Astrocyte of the spinal cord (primary cell): ENCODE data around the gene CREM.
"Not testable (repeated sequence)": the region's sequence is repeated elsewhere in the genome, so short reads cannot be mapped to it uniquely, and the experiment has no call there.

ENCODE experiments used
- DNase-seq: peaks from one replicate; pipeline ENCODE4 v3.0.0; 2011; ENCODE audit warnings: low read depth, low spot score
- H3K4me3 ChIP-seq: 2 replicates; pipeline ENCODE4 v1.5.1; 2011; ENCODE audit warnings: low read depth, mild to moderate bottlenecking, low read length, moderate library complexity
- in situ Hi-C: cut with HindIII; loops from 2 replicates; pipeline ENCODE4 v1.10.0; 2017; ENCODE audit warnings: low sequenced_read_pairs
- TF ChIP-seq, protein P1 (sequence below): IDR thresholded peaks from 2 replicates; pipeline ENCODE4 v1.5.1; 2012; ENCODE audit warnings: low read depth, mild to moderate bottlenecking, low read length, inconsistent platforms

CREM gene

DNA sequence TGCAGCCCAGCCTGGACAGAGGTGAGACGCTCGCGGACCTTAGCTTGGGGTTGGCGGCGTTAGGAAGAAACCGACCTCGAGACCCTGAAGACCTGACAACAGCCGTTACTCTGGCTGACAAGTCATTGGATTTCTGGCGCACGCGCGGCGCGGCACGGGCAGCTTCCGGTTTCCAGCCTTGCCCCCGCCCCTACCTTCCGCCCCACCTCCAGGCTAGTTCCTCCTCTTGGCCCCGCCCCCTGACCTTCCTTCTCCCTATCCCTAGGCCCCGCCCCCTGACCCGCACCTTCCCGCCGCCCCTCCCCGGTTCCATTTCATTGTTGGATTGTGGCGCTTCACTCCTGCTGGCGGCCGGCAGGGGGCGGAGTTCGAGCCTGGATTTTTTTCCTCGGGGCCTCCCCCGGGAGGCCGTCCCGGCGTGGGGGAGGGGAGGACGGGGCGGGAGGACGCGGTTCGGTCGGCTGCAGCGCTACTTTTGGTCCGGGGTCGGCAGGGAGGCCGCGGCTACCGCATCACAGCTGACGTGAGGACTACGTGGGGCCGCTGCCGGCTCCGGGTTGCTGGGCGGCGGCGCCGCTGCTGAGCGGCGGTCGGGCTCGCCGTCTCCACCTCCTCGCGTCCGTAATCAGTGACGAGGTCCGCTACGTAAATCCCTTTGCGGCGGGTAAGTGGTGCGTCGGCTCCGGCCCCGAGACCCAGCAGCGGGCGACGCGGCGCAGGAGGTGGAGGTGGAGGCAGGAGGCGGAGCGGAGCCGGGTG, at the start of gene CREM:
Gene CREM (plus strand): TSS at position 317 of the 759 bp plus-strand sequence. CDS start 10,990 bp downstream, outside the sequence.
- in situ Hi-C loops: no loop called here
- TF ChIP-seq, protein P1, sequence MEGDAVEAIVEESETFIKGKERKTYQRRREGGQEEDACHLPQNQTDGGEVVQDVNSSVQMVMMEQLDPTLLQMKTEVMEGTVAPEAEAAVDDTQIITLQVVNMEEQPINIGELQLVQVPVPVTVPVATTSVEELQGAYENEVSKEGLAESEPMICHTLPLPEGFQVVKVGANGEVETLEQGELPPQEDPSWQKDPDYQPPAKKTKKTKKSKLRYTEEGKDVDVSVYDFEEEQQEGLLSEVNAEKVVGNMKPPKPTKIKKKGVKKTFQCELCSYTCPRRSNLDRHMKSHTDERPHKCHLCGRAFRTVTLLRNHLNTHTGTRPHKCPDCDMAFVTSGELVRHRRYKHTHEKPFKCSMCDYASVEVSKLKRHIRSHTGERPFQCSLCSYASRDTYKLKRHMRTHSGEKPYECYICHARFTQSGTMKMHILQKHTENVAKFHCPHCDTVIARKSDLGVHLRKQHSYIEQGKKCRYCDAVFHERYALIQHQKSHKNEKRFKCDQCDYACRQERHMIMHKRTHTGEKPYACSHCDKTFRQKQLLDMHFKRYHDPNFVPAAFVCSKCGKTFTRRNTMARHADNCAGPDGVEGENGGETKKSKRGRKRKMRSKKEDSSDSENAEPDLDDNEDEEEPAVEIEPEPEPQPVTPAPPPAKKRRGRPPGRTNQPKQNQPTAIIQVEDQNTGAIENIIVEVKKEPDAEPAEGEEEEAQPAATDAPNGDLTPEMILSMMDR: peak; percentile 81
- DNase-seq: peak; percentile 98
- peak within 1 kb of the TSS; percentile 95 for H3K4me3 ChIP-seq

DNA sequence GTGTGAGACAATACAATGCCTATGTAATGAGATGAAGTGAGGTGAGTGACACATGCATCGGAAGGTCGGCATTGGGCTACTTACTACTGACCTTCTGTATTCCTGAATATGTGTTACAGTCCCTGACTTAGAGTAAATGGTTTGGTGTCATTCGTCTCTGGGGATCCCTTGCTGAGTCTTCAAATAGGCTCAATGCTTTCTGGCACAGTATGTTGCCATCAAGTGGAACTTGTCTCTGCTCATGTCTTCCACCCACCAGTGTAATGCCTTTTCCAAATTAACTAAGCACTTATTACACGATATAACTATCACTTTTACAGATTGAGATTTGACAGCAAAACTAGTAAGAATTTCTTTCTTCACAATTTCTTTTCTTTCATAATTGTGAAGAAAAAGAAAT, 47.4 kb upstream of the CREM start:
- no peak for DNase-seq
- TF ChIP-seq, protein P1: no peak
- H3K4me3 ChIP-seq: no peak overlapping the region
- in situ Hi-C loops: no loop called here

DNA sequence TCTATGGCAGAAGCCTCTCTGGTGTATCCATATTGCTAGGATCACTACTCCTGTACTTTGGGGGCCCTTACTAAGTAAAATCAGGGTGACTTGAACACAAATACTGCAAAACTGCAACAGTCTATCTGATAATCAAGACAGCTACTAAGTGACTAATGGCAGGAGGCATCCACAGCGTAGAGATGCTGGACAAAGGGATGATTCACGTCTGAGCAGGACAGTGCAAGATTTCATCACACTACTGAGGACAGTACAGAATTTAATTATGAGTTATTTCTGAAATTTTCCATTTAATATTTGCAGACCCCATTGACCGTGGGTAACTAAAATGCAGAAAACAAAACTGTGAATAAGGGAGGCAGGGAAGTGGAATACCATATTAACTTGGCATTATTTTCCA, 46.9 kb upstream of the CREM start:
- in situ Hi-C loops: no loop called here
- TF ChIP-seq, protein P1: no peak
- no peak overlapping the region for H3K4me3 ChIP-seq
- peak; percentile 66 for DNase-seq

DNA sequence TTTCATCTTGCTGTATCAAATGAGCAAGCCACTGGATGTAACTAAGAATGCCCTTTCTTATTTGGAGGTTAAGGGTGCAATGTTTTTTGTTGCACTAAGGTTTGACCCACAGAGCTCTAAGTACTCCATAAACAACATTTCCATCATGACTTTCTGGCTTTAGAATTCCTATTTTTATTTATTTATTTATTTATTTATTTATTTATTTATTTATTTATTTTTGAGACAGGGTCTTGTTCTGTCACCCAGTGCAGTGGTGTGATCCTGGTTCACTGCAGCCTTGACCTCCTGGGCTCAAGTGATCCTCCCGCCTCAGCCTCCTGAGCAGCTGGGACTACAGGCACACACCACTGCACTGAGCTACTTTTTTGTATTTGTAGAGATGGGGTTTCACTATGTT, 46.4 kb upstream of the CREM start:
- H3K4me3 ChIP-seq, DNase-seq, in situ Hi-C loops: not testable (repeated sequence)

DNA sequence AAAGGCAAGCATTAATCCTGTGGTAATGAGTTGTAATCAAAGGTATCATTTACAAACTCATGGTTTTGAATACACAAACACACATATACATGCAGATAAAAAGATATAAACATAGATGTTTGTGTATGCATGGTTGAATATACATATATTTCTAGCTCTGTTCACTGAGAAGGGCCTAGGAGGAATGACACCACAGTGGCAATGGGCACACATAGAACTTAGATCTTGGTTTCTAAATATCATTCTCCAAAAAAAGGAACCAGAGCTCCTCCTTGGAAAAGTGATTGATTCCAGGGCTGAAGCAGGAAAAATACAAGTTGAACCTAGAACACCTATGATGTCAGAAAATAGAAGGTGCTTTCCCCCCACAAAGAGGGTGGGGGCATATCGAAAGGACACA, 43.4 kb upstream of the CREM start:
- no peak overlapping the region for H3K4me3 ChIP-seq
- no peak for DNase-seq
- in situ Hi-C loops: no loop called here
- TF ChIP-seq, protein P1: no peak

DNA sequence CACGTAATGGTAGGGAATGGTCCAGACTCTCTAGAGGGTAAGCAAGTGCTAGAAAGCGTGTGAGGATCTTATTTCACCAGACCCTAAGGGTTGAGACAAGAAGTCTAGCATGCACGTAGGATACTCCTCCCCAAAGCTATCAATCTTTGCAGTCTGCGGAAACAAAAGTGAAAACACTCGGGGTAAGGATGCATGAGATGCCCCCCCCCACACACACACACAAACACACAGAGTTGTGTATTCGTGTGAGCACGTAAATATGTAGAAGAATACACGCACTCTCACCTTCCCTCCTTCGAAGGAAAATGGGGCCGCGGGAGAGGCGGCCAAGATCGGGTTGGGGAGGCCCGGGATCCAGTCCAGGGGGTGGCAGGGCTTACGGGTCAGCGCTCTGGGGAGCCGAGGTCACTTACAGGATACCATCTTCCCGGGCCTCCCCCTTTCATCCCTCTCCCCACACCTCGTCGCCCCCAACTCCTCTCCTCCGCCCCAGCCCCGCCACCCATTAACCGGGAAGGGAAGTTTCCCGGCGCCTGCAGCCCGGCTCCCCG, 37.0 kb upstream of the CREM start:
- peak; percentile 9 for DNase-seq
- H3K4me3 ChIP-seq: peak overlapping the region; percentile 93
- TF ChIP-seq, protein P1: no peak
- in situ Hi-C loops: no loop called here
